Neural cell (in vitro differentiated cells): ENCODE data around the gene PBX4. TPM values are rescaled to one million over a fixed set of nuclear protein-coding genes. Genes with fewer than 3 reads are reported as not detected.
"Not testable (repeated sequence)": the region's sequence is repeated elsewhere in the genome, so short reads cannot be mapped to it uniquely, and the experiment has no call there.

Experiments used
- H2AFZ ChIP-seq: fragments of 200-600, 300-800 bp; sonication (generic), shearing (Covaris generic); 2 replicates; pipeline ENCODE4 v1.6.0; 2014; ENCODE audit warnings: low read depth, mild to moderate bottlenecking, antibody characterized with exemption, low read length, moderate library complexity
- H3F3A ChIP-seq: fragments of 200-600 bp; shearing (Covaris generic); 2 replicates; pipeline ENCODE4 v1.6.1; 2016; ENCODE audit warnings: mild to moderate bottlenecking, moderate library complexity, mixed read lengths, antibody characterized with exemption, low read length; ENCODE audit not compliant: insufficient read depth, poor library complexity, severe bottlenecking
- H3K27ac ChIP-seq: fragments of 200-600, 300-800 bp; sonication (generic), shearing (Covaris generic); 2 replicates; pipeline ENCODE4 v1.5.1; 2014; ENCODE audit warnings: mild to moderate bottlenecking, low read length, moderate library complexity
- H3K27me3 ChIP-seq: fragments of 300-800, 200-600 bp; sonication (generic), shearing (Covaris generic); 2 replicates; pipeline ENCODE4 v1.6.0; 2014; ENCODE audit warnings: mild to moderate bottlenecking, low read depth, low read length, moderate library complexity; ENCODE audit not compliant: insufficient read depth
- H3K36me3 ChIP-seq: fragments of 300-800, 200-600 bp; sonication (generic), shearing (Covaris generic); 2 replicates; pipeline ENCODE4 v1.5.1; 2014; ENCODE audit warnings: mild to moderate bottlenecking, antibody characterized with exemption, low read length, moderate library complexity; ENCODE audit not compliant: insufficient read depth
- H3K4me2 ChIP-seq: fragments of 300-800, 200-600 bp; sonication (generic), shearing (Covaris generic); 2 replicates; pipeline ENCODE4 v1.6.0; 2014; ENCODE audit warnings: mild to moderate bottlenecking, low read length
- H3K4me3 ChIP-seq: fragments of 300-800, 200-600 bp; sonication (generic), shearing (Covaris generic); 2 replicates; pipeline ENCODE4 v1.5.1; 2014; ENCODE audit warnings: mild to moderate bottlenecking, low read length, moderate library complexity
- H3K79me2 ChIP-seq: fragments of 200-600 bp; shearing (Covaris generic); replicated peaks from 2 replicates; pipeline ENCODE4 v1.6.0; 2014; ENCODE audit warnings: mild to moderate bottlenecking, low read length, moderate library complexity; ENCODE audit not compliant: insufficient read depth
- H3K9ac ChIP-seq: fragments of 300-800, 200-600 bp; sonication (generic), shearing (Covaris generic); 2 replicates; pipeline ENCODE4 v1.6.1; 2016; ENCODE audit warnings: mild to moderate bottlenecking, low read length, mixed read lengths
- H3K9me2 ChIP-seq: fragments of 200-600 bp; shearing (Covaris generic); 2 replicates; pipeline ENCODE4 v1.6.1; 2016; ENCODE audit warnings: mild to moderate bottlenecking, low read length, mixed read lengths; ENCODE audit not compliant: insufficient read depth
- H3K9me3 ChIP-seq: fragments of 200-600, 300-800 bp; sonication (generic), shearing (Covaris generic); 2 replicates; pipeline ENCODE4 v1.6.1; 2016; ENCODE audit warnings: mild to moderate bottlenecking, mixed run types, low read length, moderate library complexity, mixed read lengths
- H4K20me1 ChIP-seq: fragments of 200-600 bp; shearing (Covaris generic); 2 replicates; pipeline ENCODE4 v1.6.1; 2016; ENCODE audit warnings: mild to moderate bottlenecking, mixed run types; ENCODE audit not compliant: insufficient read depth
- CTCF ChIP-seq: fragments of 450-650 bp; IDR thresholded peaks from 2 replicates; pipeline ENCODE4 v1.5.1; 2014; ENCODE audit warnings: antibody characterized with exemption, mild to moderate bottlenecking, moderate library complexity; ENCODE audit not compliant: poor library complexity, severe bottlenecking
- EP300 ChIP-seq: fragments of 450-650 bp; conservative IDR thresholded peaks from 2 replicates; pipeline ENCODE4 v1.6.1; 2014; ENCODE audit warnings: antibody characterized with exemption, mild to moderate bottlenecking, moderate library complexity; ENCODE audit not compliant: poor library complexity, severe bottlenecking
- EZH2 ChIP-seq: fragments of 200-600, 300-800 bp; shearing (Covaris generic), sonication (generic); IDR thresholded peaks from 2 replicates; pipeline ENCODE4 v1.6.1; 2014; ENCODE audit warnings: antibody characterized with exemption, low read length, borderline replicate concordance, mild to moderate bottlenecking; ENCODE audit not compliant: insufficient read depth, poor library complexity, severe bottlenecking
- MXI1 ChIP-seq: fragments of 450-650 bp; conservative IDR thresholded peaks from 2 replicates; pipeline ENCODE4 v1.6.1; 2014; ENCODE audit warnings: antibody characterized with exemption, mild to moderate bottlenecking; ENCODE audit not compliant: poor library complexity, severe bottlenecking
- POLR2AphosphoS5 ChIP-seq: IDR thresholded peaks from 2 replicates; pipeline ENCODE4 v1.6.1; 2012
- RAD21 ChIP-seq: fragments of 450-650 bp; conservative IDR thresholded peaks from 2 replicates; pipeline ENCODE4 v1.6.1; 2014; ENCODE audit warnings: antibody characterized with exemption, mild to moderate bottlenecking, moderate library complexity
- REST ChIP-seq: IDR thresholded peaks from 2 replicates; pipeline ENCODE4 v1.6.1; 2012; ENCODE audit warnings: borderline replicate concordance
- SMC3 ChIP-seq: fragments of 450-650 bp; conservative IDR thresholded peaks from 2 replicates; pipeline ENCODE4 v1.6.1; 2014; ENCODE audit warnings: antibody characterized with exemption, mild to moderate bottlenecking, moderate library complexity; ENCODE audit not compliant: poor library complexity
- TAF1 ChIP-seq: IDR thresholded peaks from 2 replicates; pipeline ENCODE4 v1.6.1; 2012; ENCODE audit warnings: low read depth
- polyA minus RNA-seq: library from RNA; depleted of rRNA, polyadenylated mRNA; stranded (reverse); fragments of >200 nt; gene quantifications from 2 replicates; pipeline ENCODE4 v1.2.3, GENCODE V29; 2014
- polyA plus RNA-seq: library from polyadenylated mRNA; depleted of rRNA; stranded (reverse); fragments of >200 nt; gene quantifications from 2 replicates; pipeline ENCODE4 v1.2.3, GENCODE V29; 2014

The PBX4 gene
- polyA plus RNA-seq (7.5 and 8.1 TPM in 2 replicates), polyA minus RNA-seq (3.2 and 4.4 TPM in 2 replicates)

GRCh38 chr19:19618219-19619051 lies at the start of gene PBX4:
TSS of gene PBX4 (minus strand) at chr19:19618687. CDS start at chr19:19618629, 58 bp downstream.
- no peaks in the 10 kb centered on the region for H3K27me3 ChIP-seq
- peak within 1 kb of the TSS; percentile 64 for H3K4me3 ChIP-seq
- no peaks in the 10 kb centered on the region for H3K79me2 ChIP-seq
- H3F3A ChIP-seq, result no peaks in the 10 kb centered on the region
- H4K20me1 ChIP-seq, result no peaks in the 10 kb centered on the region
- no peak within 1 kb of the TSS for H3K4me2 ChIP-seq
- no peaks in the 10 kb centered on the region for H3K9me2 ChIP-seq
- no peaks in the 10 kb centered on the region for H3K9me3 ChIP-seq
- H2AFZ ChIP-seq, result peak within 1 kb of the TSS; percentile 8
- no peak within 1 kb of the TSS for H3K27ac ChIP-seq
- H3K36me3 ChIP-seq, result no peaks in the 10 kb centered on the region
- peak within 1 kb of the TSS; percentile 55 for H3K9ac ChIP-seq
- no peak for TF ChIP-seq CTCF
- peak; percentile 61 for TF ChIP-seq POLR2AphosphoS5
- TF ChIP-seq MXI1, result peak; percentile 55
- TF ChIP-seq EZH2, result no peak
- TF ChIP-seq RAD21, result peak; percentile 15

- H3K27me3 ChIP-seq, H3K27ac ChIP-seq, H3K9me2 ChIP-seq, H2AFZ ChIP-seq, H3K9me3 ChIP-seq, H3K4me2 ChIP-seq, H4K20me1 ChIP-seq, H3F3A ChIP-seq, H3K4me3 ChIP-seq, H3K9ac ChIP-seq, H3K36me3 ChIP-seq: not testable (repeated sequence)
- H3K79me2 ChIP-seq, result peaks cover 25% of the 10 kb centered on the region
Measured at GRCh38 chr19:19665420-19665948, 47.0 kb upstream of the PBX4 start.

- peak; percentile 73 for TF ChIP-seq CTCF
- TF ChIP-seq EP300, result peak; percentile 76
- peak; percentile 52 for TF ChIP-seq SMC3
- TF ChIP-seq EZH2, result no peak
- peak; percentile 81 for TF ChIP-seq POLR2AphosphoS5
- peak; percentile 71 for TF ChIP-seq REST
- peak; percentile 94 for TF ChIP-seq MXI1
- peak; percentile 47 for TF ChIP-seq RAD21
- TF ChIP-seq TAF1, result peak; percentile 88
Measured at GRCh38 chr19:19663256-19664120, 45.0 kb upstream of the PBX4 start, which contains the start of gene ATP13A1. TSS of gene ATP13A1 (minus strand) at chr19:19663676. CDS start at chr19:19663666, 10 bp downstream.

More at GRCh38 chr19:19663256-19664120, 45.0 kb upstream of the PBX4 start, which contains the start of gene ATP13A1:
- H3K27me3 ChIP-seq, result no peaks in the 10 kb centered on the region
- no peaks in the 10 kb centered on the region for H3K36me3 ChIP-seq
- peak within 1 kb of the TSS; percentile 52 for H2AFZ ChIP-seq
- no peaks in the 10 kb centered on the region for H3K9me2 ChIP-seq
- H3F3A ChIP-seq, result no peaks in the 10 kb centered on the region
- peak within 1 kb of the TSS; percentile 89 for H3K9ac ChIP-seq
- no peaks in the 10 kb centered on the region for H4K20me1 ChIP-seq
- H3K79me2 ChIP-seq, result peaks cover 21% of the 10 kb centered on the region
- peak within 1 kb of the TSS; percentile 87 for H3K27ac ChIP-seq
- peak within 1 kb of the TSS; percentile 83 for H3K4me3 ChIP-seq
- no peaks in the 10 kb centered on the region for H3K9me3 ChIP-seq
- H3K4me2 ChIP-seq, result peak within 1 kb of the TSS; percentile 49
